HUDEP-2 (cell line): ENCODE measurements around the gene PRB4.
"Not testable (repeated sequence)": the region's sequence is repeated elsewhere in the genome, so short reads cannot be mapped to it uniquely, and the experiment has no call there.

Experiments used
- DNase-seq, 76 experiments: peaks; one replicate each; lab custom pipeline; 2025; ENCODE audit not compliant: unreplicated experiment in 76 of 76; lab: John Stamatoyannopoulos, UW

Gene PRB4

GRCh38 chr12:11310336-11310735 is at the start of gene PRB4:
Gene PRB4 (minus strand): TSS chr12:11310436. CDS start chr12:11310398, 38 bp downstream.
- DNase-seq = no peak

GRCh38 chr12:11351736-11352135 is 41.5 kb upstream of the PRB4 start:
- not testable (repeated sequence) for DNase-seq

GRCh38 chr12:11348439-11348838 is 38.2 kb upstream of the PRB4 start:
- no peak for DNase-seq

GRCh38 chr12:11347810-11348209 is 37.6 kb upstream of the PRB4 start:
- no peak for DNase-seq

DNA sequence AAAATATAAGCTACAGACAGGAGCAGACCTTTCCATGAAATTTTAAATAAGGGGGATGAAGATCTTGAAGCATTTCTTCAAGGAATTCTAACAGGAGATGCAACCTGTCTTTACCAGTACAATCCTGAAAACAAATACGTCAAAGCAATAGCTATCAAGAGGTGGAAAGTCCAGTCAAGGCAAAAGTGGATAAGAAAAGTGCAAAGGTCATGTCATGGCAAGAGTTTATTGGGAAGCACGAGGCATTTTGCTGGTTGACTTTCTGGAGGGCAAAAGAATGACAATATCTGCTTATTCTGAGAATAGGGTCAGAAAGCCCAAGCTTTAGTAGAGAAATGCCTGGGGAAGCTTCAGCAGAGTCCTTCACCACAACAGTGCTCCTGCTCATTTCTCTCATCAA is 34.3 kb upstream of the PRB4 start:
- DNase-seq = no peak

DNA sequence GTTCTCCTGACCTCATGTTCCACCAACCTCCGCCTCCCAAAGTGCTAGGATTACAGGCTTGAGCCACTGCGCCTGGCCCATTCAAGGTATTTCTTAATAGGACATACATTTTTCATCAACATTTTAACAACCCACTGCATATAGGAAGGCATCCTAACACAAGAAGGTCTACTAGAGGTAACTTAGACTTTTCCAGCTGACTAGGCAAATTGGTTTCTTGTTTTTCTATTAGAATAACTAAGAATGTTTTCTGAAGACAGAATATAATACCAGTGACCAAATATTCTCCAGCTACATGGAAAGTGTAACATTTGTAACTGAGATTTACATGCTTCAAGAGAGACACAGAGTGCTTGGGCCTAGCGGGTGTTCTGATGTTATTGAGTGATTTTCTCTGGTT is 14.2 kb upstream of the PRB4 start:
- DNase-seq = no peak

GRCh38 chr12:11321980-11322379 is 11.7 kb upstream of the PRB4 start:
- DNase-seq = no peak

DNA sequence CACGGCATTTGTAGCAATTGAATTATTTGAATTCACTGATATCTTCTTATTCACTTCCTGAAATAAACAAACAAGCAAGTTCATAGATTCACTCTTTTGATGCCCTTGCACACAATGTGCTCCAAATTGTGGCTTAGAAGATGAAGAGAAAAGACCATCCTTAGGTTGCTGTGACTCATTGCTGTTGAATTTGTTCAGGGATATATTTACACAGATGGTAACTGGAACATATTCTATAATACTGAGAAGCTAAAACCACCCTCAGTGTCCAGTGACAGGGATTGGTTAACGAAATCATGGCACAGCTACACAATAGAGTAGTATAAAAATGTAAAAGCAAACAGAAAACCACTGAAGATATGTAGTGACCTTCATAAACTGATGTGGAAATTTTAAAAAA is 3.1 kb downstream of the PRB4 start:
- no peak for DNase-seq

DNA sequence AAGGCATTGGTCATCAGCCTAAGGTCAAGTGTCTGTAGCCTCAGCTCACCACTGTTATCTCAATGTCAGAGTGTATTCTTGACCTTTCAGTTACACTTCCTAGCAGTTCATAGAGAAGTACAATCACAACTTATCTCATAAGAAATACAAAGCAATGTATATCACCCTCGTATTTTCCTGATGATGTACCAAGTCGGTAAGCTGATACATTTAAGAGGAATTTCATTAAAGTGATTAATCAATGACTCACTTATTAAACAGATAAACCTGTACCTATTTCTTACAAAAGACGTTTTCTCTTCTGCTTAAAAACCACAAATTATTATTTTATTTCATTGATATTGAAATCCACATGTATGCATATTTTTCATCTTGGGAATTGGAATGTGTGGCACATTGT is 36.8 kb downstream of the PRB4 start:
- no peak for DNase-seq

- no peak for DNase-seq
Observed at GRCh38 chr12:11269607-11270006, 40.6 kb downstream of the PRB4 start, which contains the start of gene PRB3. Gene PRB3 (minus strand): TSS chr12:11269707. CDS start chr12:11269669, 38 bp downstream.

DNA sequence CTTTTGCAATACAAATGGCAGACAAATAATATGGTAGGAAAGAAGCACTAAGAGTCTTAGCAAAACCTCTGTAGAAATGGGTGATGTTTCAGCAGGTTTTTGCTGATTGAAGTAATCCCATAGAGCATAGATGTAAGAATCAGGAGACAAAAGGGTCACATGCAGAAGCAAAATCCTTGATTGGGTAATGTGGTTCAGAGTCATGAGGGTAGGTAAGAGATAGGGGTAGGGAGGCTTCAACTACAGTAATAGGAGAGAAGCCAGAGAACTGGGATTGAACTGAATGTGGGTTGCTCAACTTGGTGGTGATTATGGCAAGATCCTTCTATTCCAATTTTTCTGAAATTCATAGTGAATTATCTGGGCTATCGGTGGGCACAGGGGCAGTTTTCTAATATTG is 45.7 kb downstream of the PRB4 start:
- DNase-seq = no peak
